K562 (cell line): ENCODE results near the gene CDK14. TPM values are rescaled to one million over a fixed set of nuclear protein-coding genes. Genes with fewer than 3 reads are reported as not detected.

Source experiments
- ATAC-seq: fragments of 200-7000 bp; cut with Tn5 transposase; 3 replicates; pipeline ENCODE4 v1.9.1; 2020; ENCODE audit warnings: moderate library complexity
- BruUV-seq: library from RNA; stranded (reverse); fragments of 400-500 nt; replicated peaks from 2 replicates; lab custom pipeline; 2021; lab: Mats Ljungman, UMichigan
- CTCF ChIA-PET: fragments of 300-600 bp; formaldehyde crosslinking; extraction: SDS; loops from one replicate; lab custom pipeline; 2021; ENCODE audit warnings: low intra/inter-chr PET ratio; lab: Yijun Ruan, JAX
- POLR2A ChIA-PET: fragments of 300-600, 350-650 bp; sonication (Branson Sonifier 250); formaldehyde crosslinking; extraction: SDS; loops from one replicate; lab custom pipeline; 2021; ENCODE audit warnings: antibody characterized with exemption, inconsistent platforms; lab: Yijun Ruan, JAX
- DNase-seq, 4 experiments: peaks; one replicate each; pipeline versions ENCODE4 v3.0.0 to v3.0.0-alpha.2; 2011 to 2018; ENCODE audit warnings: low spot score in 3 of 4, mixed read lengths in 3 of 4; ENCODE audit errors: extremely low read depth in 1 of 4
- FAIRE-seq: peaks from 2 replicates; lab custom pipeline; 2011; peaks lifted over from hg19 to GRCh38; lab: Jason Lieb, UNC
- H2AFZ ChIP-seq: 2 replicates; pipeline ENCODE4 v1.6.0; 2011; ENCODE audit warnings: low read depth, low read length, control low read depth, inconsistent platforms
- H3K27ac ChIP-seq: fragments of 200-600 bp; 3 replicates; pipeline ENCODE4 v1.8.0; 2011; ENCODE audit warnings: low read depth, mild to moderate bottlenecking, control low read depth, inconsistent platforms, low read length, moderate library complexity, mixed read lengths; ENCODE audit errors: extremely low read depth
- H3K27me3 ChIP-seq, 2 experiments: fragments of 300-600 bp in 1 of 2; 2 replicates in 1 of 2; 3 replicates in 1 of 2; pipeline versions ENCODE4 v1.6.0 to v1.8.0; 2011; ENCODE audit warnings: inconsistent platforms in 2 of 2, low read length in 2 of 2, mild to moderate bottlenecking in 1 of 2, mixed read lengths in 1 of 2, moderate library complexity in 1 of 2; ENCODE audit not compliant: control insufficient read depth in 2 of 2, insufficient read depth in 2 of 2
- H3K36me3 ChIP-seq: fragments of 300-600 bp; 3 replicates; pipeline ENCODE4 v1.8.0; 2011; ENCODE audit warnings: mild to moderate bottlenecking, low read length, inconsistent platforms; ENCODE audit not compliant: control insufficient read depth, insufficient read depth
- H3K4me1 ChIP-seq, 2 experiments: fragments of 200-600 bp in 1 of 2; replicated peaks in 1 of 2; 2 replicates in 1 of 2; 3 replicates in 1 of 2; pipeline versions ENCODE4 v1.5.1 to v1.8.0; 2011; ENCODE audit warnings: inconsistent platforms in 2 of 2, low read length in 2 of 2, mild to moderate bottlenecking in 1 of 2, mixed read lengths in 1 of 2, moderate library complexity in 1 of 2; ENCODE audit not compliant: control insufficient read depth in 2 of 2, insufficient read depth in 2 of 2
- H3K4me2 ChIP-seq: 2 replicates; pipeline ENCODE4 v1.6.1; 2011; ENCODE audit warnings: low read length, control low read depth, inconsistent platforms, mixed read lengths; ENCODE audit not compliant: insufficient read depth
- H3K4me3 ChIP-seq: fragments of 200-600 bp; sonication (generic), shearing (Covaris generic); 2 replicates; pipeline ENCODE4 v1.5.1; 2016; ENCODE audit warnings: control low read depth, inconsistent platforms
- H3K79me2 ChIP-seq: fragments of 200-600 bp; 3 replicates; pipeline ENCODE4 v1.8.0; 2011; ENCODE audit warnings: low read length, inconsistent platforms; ENCODE audit not compliant: control insufficient read depth, insufficient read depth
- H3K9ac ChIP-seq, 2 experiments: 2 replicates each; pipeline versions ENCODE4 v1.6.0 to v1.6.1; 2011; ENCODE audit warnings: low read depth in 2 of 2, low read length in 2 of 2, control low read depth in 1 of 2, inconsistent platforms in 1 of 2, mild to moderate bottlenecking in 1 of 2, mixed read lengths in 1 of 2; ENCODE audit not compliant: insufficient read depth in 1 of 2
- H3K9me1 ChIP-seq: one replicate; pipeline ENCODE4 v1.6.0; 2011; ENCODE audit warnings: inconsistent platforms, mild to moderate bottlenecking, low read length, moderate library complexity; ENCODE audit not compliant: control insufficient read depth, insufficient read depth
- H3K9me3 ChIP-seq: replicated peaks from 2 replicates; pipeline ENCODE4 v1.5.1; 2011; ENCODE audit warnings: low read depth, low read length, inconsistent platforms; ENCODE audit not compliant: control insufficient read depth, insufficient read depth
- H4K20me1 ChIP-seq: replicated peaks from 2 replicates; pipeline ENCODE4 v1.6.1; 2011; ENCODE audit warnings: low read length, inconsistent platforms, mixed read lengths; ENCODE audit not compliant: control insufficient read depth, insufficient read depth
- BHLHE40 ChIP-seq: IDR thresholded peaks from 2 replicates; pipeline ENCODE4 v1.6.1; 2011; ENCODE audit warnings: low read length, improper control_type of control experiment
- ELK1 ChIP-seq: sonication (generic); formaldehyde crosslinking; IDR thresholded peaks from 2 replicates; pipeline ENCODE4 v1.8.1; 2022; ENCODE audit warnings: missing genetic modification reagents
- HNRNPLL ChIP-seq: fragments of 200-400 bp; formaldehyde crosslinking; IDR thresholded peaks from 2 replicates; pipeline ENCODE4 v1.6.1; 2017; ENCODE audit warnings: low read length, low read depth, mild to moderate bottlenecking; ENCODE audit not compliant: poor library complexity, severe bottlenecking
- NRF1 ChIP-seq, 2 experiments: fragments of 450-650 bp; IDR thresholded peaks in 1 of 2; conservative IDR thresholded peaks in 1 of 2; 2 replicates each; pipeline ENCODE4 v1.6.1; 2014; ENCODE audit warnings: mild to moderate bottlenecking in 2 of 2
- RFX5 ChIP-seq: IDR thresholded peaks from 2 replicates; pipeline ENCODE4 v1.6.1; 2011; ENCODE audit warnings: low read depth, mild to moderate bottlenecking, improper control_type of control experiment, low read length
- TCF3 ChIP-seq: sonication (generic); formaldehyde crosslinking; IDR thresholded peaks from 2 replicates; pipeline ENCODE4 v1.4.0; 2020; ENCODE audit warnings: mild to moderate bottlenecking, missing genetic modification reagents
- TCF7 ChIP-seq: sonication (generic); IDR thresholded peaks from 2 replicates; pipeline ENCODE4 v1.6.1; 2016; ENCODE audit warnings: antibody characterized with exemption, borderline replicate concordance
- TFE3 ChIP-seq: fragments of 450-650 bp; formaldehyde crosslinking; IDR thresholded peaks from 2 replicates; pipeline ENCODE4 v1.4.0; 2020; ENCODE audit warnings: mild to moderate bottlenecking, mixed read lengths
- VEZF1 ChIP-seq: fragments of 200-800 bp; sonication (Bioruptor generic); IDR thresholded peaks from 2 replicates; pipeline ENCODE4 v1.6.1; 2017; ENCODE audit warnings: missing genetic modification characterization, missing compliant biosample characterization
- ZNF232 ChIP-seq: sonication (generic); formaldehyde crosslinking; IDR thresholded peaks from 2 replicates; pipeline ENCODE4 v1.8.0; 2022; ENCODE audit warnings: mild to moderate bottlenecking, missing genetic modification reagents
- WGBS: fragments of 100-300 bp; shearing (Covaris generic); methylation state at CpG from one replicate; pipeline ENCODE4 v1.1.6; 2016; ENCODE audit warnings: low coverage, mixed read lengths; ENCODE audit not compliant: insufficient coverage; ENCODE audit errors: missing lambda C conversion rate; 5-methylcytosine and 5-hydroxymethylcytosine counted together
- in situ Hi-C: fragments of 300-500 bp; cut with MboI; formaldehyde crosslinking; loops from 4 replicates; pipeline ENCODE4 v1.15.0; 2018; ENCODE audit warnings: inconsistent platforms, mixed read lengths
- intact Hi-C: fragments of 100-400 bp; cut with micrococcal nuclease; formaldehyde crosslinking; loops from 2 replicates; pipeline ENCODE4 v1.14.2; 2022
- polyA plus RNA-seq, 8 experiments: library from polyadenylated mRNA; depleted of rRNA in 4 of 8; stranded (reverse) in 5 of 8; unstranded in 3 of 8; fragments of >200 nt; fragmentation: Nextera tagmentation in 2 of 8; fragmentation: Illumina TruSeq in 1 of 8; extraction: Ambion mirVana in 2 of 8; extraction: Trizol in 1 of 8; gene quantifications; 2 replicates each; pipeline versions ENCODE4 v1.2.1 to v1.2.3, GENCODE V29; 2011 to 2014; ENCODE audit warnings: inconsistent platforms in 1 of 8, missing spikeins in 1 of 8
- total RNA-seq, 7 experiments: library from RNA; depleted of rRNA in 6 of 7; stranded (reverse); fragments of >200 nt in 6 of 7; fragmentation: Illumina TruSeq in 2 of 7; extraction: Trizol in 2 of 7; gene quantifications; 2 replicates each; pipeline versions ENCODE4 v1.2.1 to v1.2.3, GENCODE V29; 2011 to 2021; ENCODE audit warnings: low replicate concordance in 1 of 7

Gene CDK14
- total and polyA plus RNA-seq, 9 of the 15 experiments (the other 6 are each of a cell fraction or from before 2014, with no cell fraction given) = 0.03 to 0.91 (median 0.16) TPM

- DNase-seq (no peak), FAIRE-seq (no peak), ATAC-seq (no peak)
- Histone ChIP-seq H3K4me2 (no peak overlapping the region), H3K27ac (no peak overlapping the region), H3K4me1 (no peaks in the 10 kb centered on the region), H3K36me3 (no peaks in the 10 kb centered on the region), H3K9me3 (no peaks in the 10 kb centered on the region), H3K4me3 (no peak overlapping the region), H3K79me2 (no peaks in the 10 kb centered on the region), H3K9me1 (no peaks in the 10 kb centered on the region), H2AFZ (no peak overlapping the region), H3K27me3 (no peaks in the 10 kb centered on the region), H4K20me1 (no peaks in the 10 kb centered on the region), H3K9ac (no peak overlapping the region)
- ChIA-PET CTCF (no interaction called here), POLR2A (no interaction called here)
- intact Hi-C loops (no loop called here), in situ Hi-C loops (no loop called here)
- no peak for TF ChIP-seq VEZF1 (CRISPR knock-in tag)
- no peak for TF ChIP-seq BHLHE40
- TF ChIP-seq TCF3 = no peak
- TF ChIP-seq TFE3 (CRISPR knock-in tag) = no peak
- TF ChIP-seq HNRNPLL = no peak
- no peak for TF ChIP-seq NRF1 (conservative IDR thresholded peaks at IDR 0.05 in 1 of 2, IDR thresholded peaks at IDR 0.05 in 1 of 2)
- TF ChIP-seq ZNF232 (CRISPR knock-in tag) = no peak
- TF ChIP-seq ELK1 = no peak
- no peak for TF ChIP-seq TCF7
- TF ChIP-seq RFX5 = no peak
- no TSS peak for BruUV-seq
- 0% methylated on average over 4 of the region's 4 CpGs for WGBS
Measured at GRCh38 chr7:90720984-90721760, 125.1 kb downstream of the CDK14 start.
